Muscle layer of colon (tissue), 2 donors: ENCODE measurements around the gene CDKN2B-AS1.

ENCODE experiments used
- H3K27ac ChIP-seq: one replicate; pipeline ENCODE4 v1.7.0; 2013; ENCODE audit warnings: low read depth, mild to moderate bottlenecking, low read length, moderate library complexity
- H3K27me3 ChIP-seq, 2 donors: one replicate each; pipeline ENCODE4 v1.7.0; 2013; ENCODE audit warnings: low read length in 2 of 2, mild to moderate bottlenecking in 2 of 2; ENCODE audit not compliant: insufficient read depth in 2 of 2, control insufficient read depth in 1 of 2
- H3K36me3 ChIP-seq: one replicate; pipeline ENCODE4 v1.7.0; 2013; ENCODE audit warnings: mild to moderate bottlenecking, low read length; ENCODE audit not compliant: insufficient read depth
- H3K4me1 ChIP-seq: one replicate; pipeline ENCODE4 v1.7.0; 2013; ENCODE audit warnings: mild to moderate bottlenecking, low read length; ENCODE audit not compliant: insufficient read depth
- H3K4me3 ChIP-seq, 2 donors: one replicate each; pipeline ENCODE4 v1.7.0; 2013; ENCODE audit warnings: low read length in 2 of 2, low read depth in 1 of 2, mild to moderate bottlenecking in 1 of 2, moderate library complexity in 1 of 2
- H3K9ac ChIP-seq: one replicate; pipeline ENCODE4 v1.7.0; 2013; ENCODE audit warnings: low read length
- H3K9me3 ChIP-seq: one replicate; pipeline ENCODE4 v1.7.0; 2013; ENCODE audit warnings: mild to moderate bottlenecking, low read length
- donor health status: abdominal sarcoma.
- donor health status: Adenocarcinoma of cecum.

The CDKN2B-AS1 gene

GRCh38 chr9:21969011-21969940, 25.3 kb upstream of the CDKN2B-AS1 start:
- Histone ChIP-seq H3K27me3 (peaks cover 90 to 96% of the 10 kb centered on the region in 2 donors), H3K4me1 (peaks cover 12% of the 10 kb centered on the region)

GRCh38 chr9:21969951-21970799, 24.4 kb upstream of the CDKN2B-AS1 start:
- H3K9me3 ChIP-seq, result peaks cover 22% of the 10 kb centered on the region
- H3K4me3 ChIP-seq, result no peak overlapping the region
- no peak overlapping the region for H3K27ac ChIP-seq
- H3K36me3 ChIP-seq, result no peaks in the 10 kb centered on the region
- H3K27me3 ChIP-seq, result peaks cover 93 to 96% of the 10 kb centered on the region in 2 donors
- H3K9ac ChIP-seq, result no peak overlapping the region
- peaks cover 8% of the 10 kb centered on the region for H3K4me1 ChIP-seq

More at GRCh38 chr9:21969011-21969940, 25.3 kb upstream of the CDKN2B-AS1 start:
- Histone ChIP-seq H3K36me3 (no peaks in the 10 kb centered on the region), H3K4me3 (peak overlapping the region; percentile 9 to 27), H3K9ac (no peak overlapping the region), H3K27ac (no peak overlapping the region), H3K9me3 (peaks cover 22% of the 10 kb centered on the region)

GRCh38 chr9:21970800-21971640, 23.6 kb upstream of the CDKN2B-AS1 start:
- Histone ChIP-seq H3K4me1 (no peaks in the 10 kb centered on the region), H3K27ac (no peak overlapping the region), H3K9me3 (peaks cover 22% of the 10 kb centered on the region), H3K27me3 (peaks cover 93 to 96% of the 10 kb centered on the region in 2 donors), H3K36me3 (no peaks in the 10 kb centered on the region), H3K9ac (no peak overlapping the region), H3K4me3 (no peak overlapping the region)

GRCh38 chr9:21972361-21972760, 22.2 kb upstream of the CDKN2B-AS1 start:
- no peak overlapping the region for H3K27ac ChIP-seq
- H3K4me3 ChIP-seq, result no peak overlapping the region
- no peaks in the 10 kb centered on the region for H3K36me3 ChIP-seq
- H3K9ac ChIP-seq, result no peak overlapping the region
- H3K4me1 ChIP-seq, result no peaks in the 10 kb centered on the region
- H3K9me3 ChIP-seq, result peaks cover 18% of the 10 kb centered on the region
- H3K27me3 ChIP-seq, result peaks cover 96% of the 10 kb centered on the region in 2 donors

- Histone ChIP-seq H3K27ac (no peak overlapping the region), H3K4me3 (peak overlapping the region; percentile 16 to 41), H3K9me3 (peaks cover 8% of the 10 kb centered on the region), H3K4me1 (no peaks in the 10 kb centered on the region), H3K36me3 (no peaks in the 10 kb centered on the region), H3K27me3 (peaks cover 90 to 94% of the 10 kb centered on the region in 2 donors), H3K9ac (no peak overlapping the region)
These were observed 20.3 kb upstream of the CDKN2B-AS1 start for GRCh38 chr9:21974343-21974721.

- no peak overlapping the region for H3K27ac ChIP-seq
- H3K9ac ChIP-seq, result no peak overlapping the region
- H3K36me3 ChIP-seq, result no peaks in the 10 kb centered on the region
- H3K27me3 ChIP-seq, result peaks cover 89 to 94% of the 10 kb centered on the region in 2 donors
- H3K9me3 ChIP-seq, result peaks cover 5% of the 10 kb centered on the region
- H3K4me1 ChIP-seq, result no peaks in the 10 kb centered on the region
- peak overlapping the region; percentile 16 to 41 for H3K4me3 ChIP-seq
These were observed 19.7 kb upstream of the CDKN2B-AS1 start for GRCh38 chr9:21974722-21975409.

- no peaks in the 10 kb centered on the region for H3K9me3 ChIP-seq
- H3K4me1 ChIP-seq, result no peaks in the 10 kb centered on the region
- H3K27ac ChIP-seq, result no peak overlapping the region
- H3K27me3 ChIP-seq, result peaks cover 78 to 81% of the 10 kb centered on the region in 2 donors
- H3K9ac ChIP-seq, result no peak overlapping the region
- H3K4me3 ChIP-seq, result no peak overlapping the region
- H3K36me3 ChIP-seq, result no peaks in the 10 kb centered on the region
These were observed 18.2 kb upstream of the CDKN2B-AS1 start for GRCh38 chr9:21976334-21976875.

- peaks cover 52 to 62% of the 10 kb centered on the region in 2 donors for H3K27me3 ChIP-seq
- H3K9me3 ChIP-seq, result no peaks in the 10 kb centered on the region
- H3K9ac ChIP-seq, result no peak overlapping the region
- H3K36me3 ChIP-seq, result no peaks in the 10 kb centered on the region
- no peak overlapping the region for H3K4me3 ChIP-seq
- H3K27ac ChIP-seq, result no peak overlapping the region
- H3K4me1 ChIP-seq, result no peaks in the 10 kb centered on the region
These were observed 12.2 kb upstream of the CDKN2B-AS1 start for GRCh38 chr9:21982391-21982790.

- Histone ChIP-seq H3K4me3 (no peak overlapping the region), H3K9me3 (no peaks in the 10 kb centered on the region), H3K27me3 (peaks cover 52 to 59% of the 10 kb centered on the region in 2 donors), H3K4me1 (no peaks in the 10 kb centered on the region), H3K9ac (no peak overlapping the region), H3K36me3 (no peaks in the 10 kb centered on the region), H3K27ac (no peak overlapping the region)
These were observed 11.6 kb upstream of the CDKN2B-AS1 start for GRCh38 chr9:21982861-21983560.

GRCh38 chr9:21983561-21983935, 11.0 kb upstream of the CDKN2B-AS1 start:
- Histone ChIP-seq H3K4me3 (no peak overlapping the region), H3K9ac (no peak overlapping the region), H3K9me3 (peaks cover 4% of the 10 kb centered on the region), H3K27ac (no peak overlapping the region), H3K27me3 (peaks cover 54 to 62% of the 10 kb centered on the region in 2 donors), H3K4me1 (no peaks in the 10 kb centered on the region), H3K36me3 (no peaks in the 10 kb centered on the region)
